Endothelial cell of umbilical vein (primary cell): Measurements from ENCODE around the gene USP47. TPM values are rescaled to one million over a fixed set of nuclear protein-coding genes. Genes with fewer than 3 reads are reported as not detected.

Source experiments
- BruUV-seq: library from RNA; stranded (reverse); fragments of 400-500 nt; replicated peaks from 2 replicates; lab custom pipeline; 2021; lab: Mats Ljungman, UMichigan
- CTCF ChIA-PET: fragments of 300-600, 350-600 bp; sonication (Branson Sonifier 250); formaldehyde crosslinking; loops from one replicate; lab custom pipeline; 2021; ENCODE audit warnings: antibody characterized with exemption, inconsistent platforms; lab: Charles Lee
- POLR2A ChIA-PET: fragments of 300-600, 350-600 bp; sonication (Branson Sonifier 250); formaldehyde crosslinking; loops from one replicate; lab custom pipeline; 2021; ENCODE audit warnings: antibody characterized with exemption, inconsistent platforms; lab: Charles Lee
- DNase-seq: peaks from one replicate; pipeline ENCODE4 v3.0.0-alpha.2; 2011; ENCODE audit warnings: low read depth, low spot score
- FAIRE-seq: peaks from 2 replicates; lab custom pipeline; 2011; peaks lifted over from hg19 to GRCh38; lab: Jason Lieb, UNC
- H2AFZ ChIP-seq: 2 replicates; pipeline ENCODE4 v1.6.0; 2012; ENCODE audit warnings: low read depth, low read length, control low read depth, inconsistent platforms
- H3K27ac ChIP-seq: 2 replicates; pipeline ENCODE4 v1.5.1; 2011; ENCODE audit warnings: low read depth, mild to moderate bottlenecking, control low read depth, low read length, moderate library complexity; ENCODE audit not compliant: insufficient read depth
- H3K27me3 ChIP-seq, 2 experiments: 2 replicates each; pipeline versions ENCODE4 v1.6.0 to v1.6.1; 2011; ENCODE audit warnings: low read length in 2 of 2, mixed read lengths in 1 of 2; ENCODE audit not compliant: control insufficient read depth in 2 of 2, insufficient read depth in 2 of 2
- H3K36me3 ChIP-seq, 2 experiments: 2 replicates in 1 of 2; 3 replicates in 1 of 2; pipeline ENCODE4 v1.5.1; 2011; ENCODE audit warnings: low read length in 2 of 2, mild to moderate bottlenecking in 1 of 2, moderate library complexity in 1 of 2; ENCODE audit not compliant: control insufficient read depth in 2 of 2, insufficient read depth in 2 of 2; ENCODE audit errors: extremely low read depth in 1 of 2
- H3K4me1 ChIP-seq: 3 replicates; pipeline ENCODE4 v1.5.1; 2011; ENCODE audit warnings: mild to moderate bottlenecking, low read length; ENCODE audit not compliant: control insufficient read depth, insufficient read depth; ENCODE audit errors: extremely low read depth
- H3K4me2 ChIP-seq: 2 replicates; pipeline ENCODE4 v1.6.1; 2011; ENCODE audit warnings: low read length, control low read depth, mixed read lengths; ENCODE audit not compliant: insufficient read depth
- H3K4me3 ChIP-seq, 3 experiments: fragments of 200-600 bp in 1 of 3; sonication (generic), shearing (Covaris generic) in 1 of 3; replicated peaks in 1 of 3; 2 replicates each; pipeline ENCODE4 v1.5.1; 2011 to 2016; ENCODE audit warnings: control low read depth in 3 of 3, low read length in 3 of 3, mild to moderate bottlenecking in 2 of 3, inconsistent platforms in 1 of 3, low read depth in 1 of 3, moderate library complexity in 1 of 3; ENCODE audit not compliant: insufficient read depth in 1 of 3
- H3K79me2 ChIP-seq: 2 replicates; pipeline ENCODE4 v1.6.0; 2012; ENCODE audit warnings: low read length, inconsistent platforms; ENCODE audit not compliant: control insufficient read depth, insufficient read depth
- H3K9ac ChIP-seq: replicated peaks from 2 replicates; pipeline ENCODE3; 2011; ENCODE audit warnings: low read length, control low read depth; ENCODE audit not compliant: insufficient read depth; ENCODE audit errors: extremely low read depth
- H3K9me1 ChIP-seq: replicated peaks from 3 replicates; pipeline ENCODE4 v1.6.0; 2011; ENCODE audit warnings: mild to moderate bottlenecking, low read length; ENCODE audit not compliant: control insufficient read depth, insufficient read depth; ENCODE audit errors: extremely low read depth
- H3K9me3 ChIP-seq: replicated peaks from 2 replicates; pipeline ENCODE4 v1.5.1; 2012; ENCODE audit warnings: low read length, inconsistent platforms; ENCODE audit not compliant: control insufficient read depth, insufficient read depth
- H4K20me1 ChIP-seq: replicated peaks from 2 replicates; pipeline ENCODE3; 2011; ENCODE audit warnings: mild to moderate bottlenecking, low read length; ENCODE audit not compliant: control insufficient read depth, insufficient read depth; ENCODE audit errors: extremely low read depth
- GATA2 ChIP-seq: IDR thresholded peaks from 2 replicates; pipeline ENCODE4 v1.7.0; 2011; ENCODE audit warnings: low read depth, mild to moderate bottlenecking, moderate library complexity, mixed read lengths, low read length; ENCODE audit not compliant: insufficient read length, insufficient read depth
- JUN ChIP-seq: IDR thresholded peaks from 2 replicates; pipeline ENCODE4 v1.6.1; 2011; ENCODE audit warnings: borderline replicate concordance, low read depth; ENCODE audit not compliant: insufficient read length, insufficient read depth
- dilution Hi-C: fragments of 300-500 bp; cut with MboI; formaldehyde crosslinking; loops from one replicate; pipeline ENCODE4 v1.15.0; 2019; ENCODE audit warnings: low sequenced_read_pairs; ENCODE audit not compliant: extremely low pct_ligation_motif_present
- intact Hi-C: fragments of 100-400 bp; cut with micrococcal nuclease; formaldehyde crosslinking; loops from one replicate; pipeline ENCODE4 v1.10.0; 2022
- polyA plus RNA-seq, 4 experiments: library from polyadenylated mRNA; depleted of rRNA in 3 of 4; stranded (reverse) in 3 of 4; unstranded in 1 of 4; fragments of >200 nt; gene quantifications; 2 replicates each; pipeline versions ENCODE4 v1.2.1 to v1.2.3, GENCODE V29; 2011 to 2012; ENCODE audit warnings: missing spikeins in 1 of 4
- total RNA-seq: library from RNA; stranded (reverse); gene quantifications from 2 replicates; pipeline ENCODE4 v1.2.3, GENCODE V29; 2021
- TF ChIP-seq, protein P1 (sequence below), 2 donors: IDR thresholded peaks; 1 replicate in 1 of 2; 2 replicates in 1 of 2; pipeline ENCODE4 v1.5.1; 2011; ENCODE audit warnings: low read length in 2 of 2, mild to moderate bottlenecking in 2 of 2, moderate library complexity in 2 of 2, control low read depth in 1 of 2, inconsistent platforms in 1 of 2, low read depth in 1 of 2; ENCODE audit not compliant: insufficient read depth in 1 of 2; ENCODE audit errors: extremely low read depth in 1 of 2
- TF ChIP-seq, protein P2 (sequence below): IDR thresholded peaks from 2 replicates; pipeline ENCODE4 v1.6.1; 2011; ENCODE audit not compliant: insufficient read depth, insufficient read length

The USP47 gene
- total and polyA plus RNA-seq, 2 donors (not counting 3 experiments of a cell fraction or from before 2014, with no cell fraction given), result 7.8 to 38.0 TPM

DNA sequence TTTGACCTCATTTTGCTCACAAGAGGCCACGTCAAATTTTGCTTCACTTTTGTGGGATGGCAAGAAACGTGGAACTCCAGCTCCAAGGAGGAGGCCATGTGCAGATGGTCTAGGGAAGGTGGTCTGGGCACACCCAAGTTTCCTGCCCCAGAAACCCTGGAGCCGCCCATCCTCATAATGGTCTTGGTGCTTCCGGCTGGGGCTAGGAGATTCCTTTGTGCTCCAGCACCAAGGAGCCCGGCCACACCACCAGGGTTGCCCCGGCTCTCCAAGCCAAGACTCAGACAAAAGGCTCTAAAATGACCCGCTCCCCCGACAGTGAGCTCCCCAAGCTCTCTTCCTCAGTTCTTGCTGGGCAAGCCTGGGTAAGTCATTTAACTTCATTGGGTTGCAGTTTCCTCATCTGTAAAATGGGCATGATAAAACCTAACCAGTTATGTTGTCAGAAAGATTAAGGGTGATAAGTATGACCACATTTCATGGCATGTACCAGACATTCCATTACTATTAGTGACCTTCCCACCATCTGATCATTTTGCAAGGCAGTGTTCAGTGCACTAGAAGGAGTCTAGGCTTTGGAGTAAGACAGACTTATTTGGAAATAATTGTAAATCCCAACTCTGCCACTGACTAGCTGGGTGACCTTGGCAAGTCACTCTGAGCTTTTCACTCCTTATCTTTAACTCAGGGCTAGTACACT, 143.4 kb downstream of the USP47 start:
- ChIA-PET POLR2A (no interaction called here), CTCF (interaction anchor here (1.2 kb wide), 1 partner anchor 240 kb away, joined by 3 read pairs; no protein-coding TSS in a partner anchor)
- TF ChIP-seq JUN (no peak), GATA2 (peak; percentile 68)
- TF ChIP-seq, protein P1, sequence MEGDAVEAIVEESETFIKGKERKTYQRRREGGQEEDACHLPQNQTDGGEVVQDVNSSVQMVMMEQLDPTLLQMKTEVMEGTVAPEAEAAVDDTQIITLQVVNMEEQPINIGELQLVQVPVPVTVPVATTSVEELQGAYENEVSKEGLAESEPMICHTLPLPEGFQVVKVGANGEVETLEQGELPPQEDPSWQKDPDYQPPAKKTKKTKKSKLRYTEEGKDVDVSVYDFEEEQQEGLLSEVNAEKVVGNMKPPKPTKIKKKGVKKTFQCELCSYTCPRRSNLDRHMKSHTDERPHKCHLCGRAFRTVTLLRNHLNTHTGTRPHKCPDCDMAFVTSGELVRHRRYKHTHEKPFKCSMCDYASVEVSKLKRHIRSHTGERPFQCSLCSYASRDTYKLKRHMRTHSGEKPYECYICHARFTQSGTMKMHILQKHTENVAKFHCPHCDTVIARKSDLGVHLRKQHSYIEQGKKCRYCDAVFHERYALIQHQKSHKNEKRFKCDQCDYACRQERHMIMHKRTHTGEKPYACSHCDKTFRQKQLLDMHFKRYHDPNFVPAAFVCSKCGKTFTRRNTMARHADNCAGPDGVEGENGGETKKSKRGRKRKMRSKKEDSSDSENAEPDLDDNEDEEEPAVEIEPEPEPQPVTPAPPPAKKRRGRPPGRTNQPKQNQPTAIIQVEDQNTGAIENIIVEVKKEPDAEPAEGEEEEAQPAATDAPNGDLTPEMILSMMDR (IDR thresholded peaks at IDR 0.05; ENCODE audit: extremely low read depth in 1 of 2, insufficient read depth in 1 of 2, low read depth in 1 of 2, low read length in 2 of 2), result no peak
- TF ChIP-seq, protein P2, sequence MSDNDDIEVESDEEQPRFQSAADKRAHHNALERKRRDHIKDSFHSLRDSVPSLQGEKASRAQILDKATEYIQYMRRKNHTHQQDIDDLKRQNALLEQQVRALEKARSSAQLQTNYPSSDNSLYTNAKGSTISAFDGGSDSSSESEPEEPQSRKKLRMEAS, result no peak
- no peaks in the 10 kb centered on the region for H3K79me2 ChIP-seq
- no peak overlapping the region for H2AFZ ChIP-seq
- no TSS peak for BruUV-seq
- H3K27me3 ChIP-seq, result no peaks in the 10 kb centered on the region
- dilution Hi-C loops, result no loop called here
- H3K27ac ChIP-seq, result no peak overlapping the region
- DNase-seq (no peak), FAIRE-seq (peak; percentile 58)
- H3K36me3 ChIP-seq, result peaks cover 0 to 2% of the 10 kb centered on the region in 2 experiments
- H3K4me2 ChIP-seq, result no peak overlapping the region
- intact Hi-C loops, result no loop called here
- peaks cover 53% of the 10 kb centered on the region for H3K4me1 ChIP-seq
- no peaks in the 10 kb centered on the region for H4K20me1 ChIP-seq
- H3K9me1 ChIP-seq, result no peaks in the 10 kb centered on the region
- no peaks in the 10 kb centered on the region for H3K9me3 ChIP-seq
- no peak overlapping the region for H3K4me3 ChIP-seq
- H3K9ac ChIP-seq, result no peak overlapping the region
